Neutrophil (primary cell): ENCODE results near the gene MXRA7.
"Not testable (repeated sequence)": the region's sequence is repeated elsewhere in the genome, so short reads cannot be mapped to it uniquely, and the experiment has no call there.

Experiments
- H3K27ac ChIP-seq: fragments of 200-600 bp; sonication (generic); 2 replicates; pipeline ENCODE4 v1.5.1; 2016; ENCODE audit warnings: mild to moderate bottlenecking, moderate library complexity
- H3K27me3 ChIP-seq: fragments of 200-600 bp; sonication (generic); 2 replicates; pipeline ENCODE4 v1.6.0; 2016; ENCODE audit warnings: mild to moderate bottlenecking
- H3K36me3 ChIP-seq: fragments of 200-600 bp; sonication (generic); 2 replicates; pipeline ENCODE4 v1.5.1; 2017
- H3K4me1 ChIP-seq, 2 experiments: fragments of 200-600 bp in 1 of 2; sonication (generic) in 1 of 2; 1 replicate in 1 of 2; 2 replicates in 1 of 2; pipeline versions ENCODE4 v1.5.1 to v1.6.1; 2013 to 2016; ENCODE audit warnings: low read depth in 1 of 2, low read length in 1 of 2, mild to moderate bottlenecking in 1 of 2, moderate library complexity in 1 of 2; ENCODE audit not compliant: control insufficient read depth in 1 of 2, insufficient read depth in 1 of 2
- H3K4me3 ChIP-seq, 2 experiments: fragments of 200-600 bp in 1 of 2; sonication (generic) in 1 of 2; 1 replicate in 1 of 2; 2 replicates in 1 of 2; pipeline ENCODE4 v1.5.1; 2013 to 2016; ENCODE audit warnings: low read depth in 1 of 2, low read length in 1 of 2, mild to moderate bottlenecking in 1 of 2, moderate library complexity in 1 of 2
- H3K9me3 ChIP-seq: fragments of 200-600 bp; sonication (generic); 2 replicates; pipeline ENCODE4 v1.5.1; 2016
- TF ChIP-seq, protein P1 (sequence below): fragments of 200-600 bp; sonication (generic); IDR thresholded peaks from 2 replicates; pipeline ENCODE4 v1.5.1; 2016; ENCODE audit warnings: antibody characterized with exemption

The MXRA7 gene

DNA sequence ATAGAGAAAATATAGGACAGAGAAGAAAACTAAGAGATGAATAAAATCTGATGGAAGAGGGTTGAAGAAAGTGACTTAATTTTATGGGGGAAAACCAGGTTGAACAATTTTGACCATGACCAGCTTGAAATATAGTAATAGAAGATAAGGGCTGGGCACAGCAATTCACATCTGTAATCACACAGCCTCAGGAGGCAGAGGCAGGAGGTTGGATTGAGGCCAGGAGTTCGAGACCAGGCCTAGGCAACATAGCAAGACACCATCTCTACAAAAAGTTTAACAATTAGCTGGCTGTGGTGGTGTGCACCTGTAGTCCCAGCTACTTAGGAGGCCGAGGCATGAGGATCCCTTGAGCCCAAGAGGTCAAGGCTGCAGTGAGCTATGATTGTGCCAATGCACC, 8.7 kb downstream of the MXRA7 start:
- Histone ChIP-seq H3K36me3 (no peaks in the 10 kb centered on the region), H3K4me3 (no peak overlapping the region), H3K9me3 (no peaks in the 10 kb centered on the region), H3K4me1 (no peaks in the 10 kb centered on the region), H3K27ac (no peak overlapping the region), H3K27me3 (no peaks in the 10 kb centered on the region)
- TF ChIP-seq, protein P1, sequence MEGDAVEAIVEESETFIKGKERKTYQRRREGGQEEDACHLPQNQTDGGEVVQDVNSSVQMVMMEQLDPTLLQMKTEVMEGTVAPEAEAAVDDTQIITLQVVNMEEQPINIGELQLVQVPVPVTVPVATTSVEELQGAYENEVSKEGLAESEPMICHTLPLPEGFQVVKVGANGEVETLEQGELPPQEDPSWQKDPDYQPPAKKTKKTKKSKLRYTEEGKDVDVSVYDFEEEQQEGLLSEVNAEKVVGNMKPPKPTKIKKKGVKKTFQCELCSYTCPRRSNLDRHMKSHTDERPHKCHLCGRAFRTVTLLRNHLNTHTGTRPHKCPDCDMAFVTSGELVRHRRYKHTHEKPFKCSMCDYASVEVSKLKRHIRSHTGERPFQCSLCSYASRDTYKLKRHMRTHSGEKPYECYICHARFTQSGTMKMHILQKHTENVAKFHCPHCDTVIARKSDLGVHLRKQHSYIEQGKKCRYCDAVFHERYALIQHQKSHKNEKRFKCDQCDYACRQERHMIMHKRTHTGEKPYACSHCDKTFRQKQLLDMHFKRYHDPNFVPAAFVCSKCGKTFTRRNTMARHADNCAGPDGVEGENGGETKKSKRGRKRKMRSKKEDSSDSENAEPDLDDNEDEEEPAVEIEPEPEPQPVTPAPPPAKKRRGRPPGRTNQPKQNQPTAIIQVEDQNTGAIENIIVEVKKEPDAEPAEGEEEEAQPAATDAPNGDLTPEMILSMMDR, result no peak

DNA sequence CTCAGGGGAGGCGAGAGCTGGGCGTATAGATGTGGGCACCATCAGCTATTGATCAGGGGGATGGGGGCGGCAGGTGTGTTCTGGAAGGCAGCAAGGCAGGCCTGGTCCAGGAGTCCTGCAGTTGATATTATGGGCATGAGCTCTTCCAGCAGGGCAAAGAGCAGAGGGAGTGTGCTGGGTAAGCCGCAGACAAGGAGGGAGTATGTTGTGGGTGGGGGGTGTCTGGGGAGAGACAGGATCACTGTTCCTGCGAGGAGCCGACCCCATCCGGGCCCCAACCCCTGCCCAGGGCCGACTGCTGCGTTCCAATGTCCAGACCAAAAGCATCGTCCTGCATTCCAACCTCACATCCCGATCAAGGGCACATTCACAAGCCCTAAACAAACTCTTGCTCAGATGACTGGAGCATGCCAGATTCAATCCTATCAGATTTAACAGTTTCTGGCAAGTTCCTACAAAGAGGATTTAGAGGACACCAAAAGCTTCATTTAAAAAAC, 9.2 kb downstream of the MXRA7 start:
- no peaks in the 10 kb centered on the region for H3K36me3 ChIP-seq
- no peak overlapping the region for H3K27ac ChIP-seq
- no peak overlapping the region for H3K4me3 ChIP-seq
- no peaks in the 10 kb centered on the region for H3K27me3 ChIP-seq
- TF ChIP-seq, protein P1, result no peak
- no peaks in the 10 kb centered on the region for H3K9me3 ChIP-seq
- H3K4me1 ChIP-seq, result no peaks in the 10 kb centered on the region

DNA sequence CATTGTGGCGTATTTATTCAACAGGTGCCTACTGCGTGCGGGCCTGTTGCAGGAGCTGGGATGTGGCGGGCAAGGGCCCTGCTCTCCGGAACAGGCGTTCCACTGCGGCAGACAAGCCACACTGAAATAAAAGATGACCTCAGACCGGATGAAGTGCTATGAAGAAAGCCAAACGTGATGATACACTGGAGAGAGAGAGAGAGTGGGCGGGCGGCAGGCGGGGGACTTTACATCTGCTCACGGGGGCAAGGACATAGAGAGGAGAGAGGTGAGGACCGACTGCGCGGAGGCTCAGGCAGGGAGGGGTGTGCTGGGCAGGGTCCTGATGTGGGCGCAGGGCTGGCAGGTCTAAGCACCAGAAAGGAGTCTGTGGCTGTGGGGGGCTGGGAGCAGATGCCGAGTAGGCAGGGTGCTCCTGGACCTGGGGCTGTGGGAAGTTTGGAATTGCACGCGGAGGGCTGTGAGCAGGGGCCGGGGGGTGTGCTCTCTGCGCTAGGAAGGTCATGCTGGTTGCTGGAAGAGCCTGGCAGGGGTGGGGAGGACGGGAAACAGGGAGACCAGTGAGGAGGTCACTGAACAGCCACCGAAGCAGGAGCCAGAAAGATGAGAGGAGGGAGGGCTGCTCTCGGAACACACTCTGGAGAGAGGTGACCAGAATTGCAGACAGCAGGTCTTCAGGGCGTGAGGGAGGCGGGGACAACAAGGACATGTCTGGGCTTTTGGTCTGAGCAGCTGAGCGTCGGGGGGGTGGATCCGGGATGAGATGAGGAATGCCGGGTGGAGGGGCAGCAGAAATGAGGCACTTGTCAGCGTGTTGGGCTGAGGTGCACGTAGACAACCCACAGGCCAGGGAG, 9.9 kb downstream of the MXRA7 start:
- Histone ChIP-seq H3K9me3 (no peaks in the 10 kb centered on the region), H3K27me3 (no peaks in the 10 kb centered on the region), H3K27ac (no peak overlapping the region), H3K4me3 (no peak overlapping the region), H3K4me1 (no peaks in the 10 kb centered on the region), H3K36me3 (no peaks in the 10 kb centered on the region)
- TF ChIP-seq, protein P1, result no peak

DNA sequence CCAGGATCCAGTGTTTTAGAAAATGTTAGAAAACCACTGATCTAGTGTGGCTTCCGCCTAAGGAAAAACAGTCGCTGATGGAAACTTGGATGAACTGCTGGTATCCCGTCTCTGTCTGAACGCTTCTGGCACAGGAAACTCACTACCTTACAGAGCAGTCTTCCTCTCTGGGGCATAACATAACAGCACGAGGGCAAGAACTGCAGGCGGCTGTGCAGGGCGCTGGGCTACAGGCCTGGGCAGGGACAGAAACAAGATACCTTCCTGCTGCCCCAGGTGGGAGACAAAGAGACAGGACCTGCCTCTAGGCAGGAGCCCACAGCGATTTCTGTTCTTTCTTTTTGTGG, 10.5 kb downstream of the MXRA7 start:
- Histone ChIP-seq H3K9me3 (no peaks in the 10 kb centered on the region), H3K4me3 (no peak overlapping the region), H3K36me3 (no peaks in the 10 kb centered on the region), H3K27me3 (no peaks in the 10 kb centered on the region), H3K27ac (no peak overlapping the region), H3K4me1 (no peaks in the 10 kb centered on the region)
- TF ChIP-seq, protein P1, result no peak

DNA sequence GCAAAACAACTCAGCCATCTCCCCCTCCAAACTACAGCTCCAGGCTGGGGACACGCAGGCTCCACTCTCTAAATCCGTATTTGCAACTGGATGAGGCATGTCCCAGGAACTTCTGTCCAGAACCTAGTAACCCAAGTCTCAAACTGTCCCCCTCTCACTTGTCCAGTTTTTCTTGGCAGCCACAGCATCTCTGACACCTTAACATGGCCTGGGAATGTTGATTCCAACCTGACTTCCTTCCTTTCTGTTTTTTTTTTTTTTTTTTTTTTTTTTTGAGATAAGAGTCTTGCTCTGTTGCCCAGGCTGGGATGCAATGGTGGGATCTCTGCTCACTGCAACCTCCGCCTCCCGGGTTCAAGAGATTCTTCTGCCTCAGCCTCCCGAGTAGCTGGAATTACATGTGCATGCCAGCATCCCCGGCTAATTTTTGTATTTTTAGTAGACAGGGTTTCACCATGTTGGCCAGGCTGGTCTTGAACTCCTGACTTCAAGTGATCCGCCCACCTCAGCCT, 12.2 kb downstream of the MXRA7 start:
- H3K4me3 ChIP-seq, H3K9me3 ChIP-seq, H3K27me3 ChIP-seq, H3K4me1 ChIP-seq, H3K36me3 ChIP-seq, H3K27ac ChIP-seq: not testable (repeated sequence)

DNA sequence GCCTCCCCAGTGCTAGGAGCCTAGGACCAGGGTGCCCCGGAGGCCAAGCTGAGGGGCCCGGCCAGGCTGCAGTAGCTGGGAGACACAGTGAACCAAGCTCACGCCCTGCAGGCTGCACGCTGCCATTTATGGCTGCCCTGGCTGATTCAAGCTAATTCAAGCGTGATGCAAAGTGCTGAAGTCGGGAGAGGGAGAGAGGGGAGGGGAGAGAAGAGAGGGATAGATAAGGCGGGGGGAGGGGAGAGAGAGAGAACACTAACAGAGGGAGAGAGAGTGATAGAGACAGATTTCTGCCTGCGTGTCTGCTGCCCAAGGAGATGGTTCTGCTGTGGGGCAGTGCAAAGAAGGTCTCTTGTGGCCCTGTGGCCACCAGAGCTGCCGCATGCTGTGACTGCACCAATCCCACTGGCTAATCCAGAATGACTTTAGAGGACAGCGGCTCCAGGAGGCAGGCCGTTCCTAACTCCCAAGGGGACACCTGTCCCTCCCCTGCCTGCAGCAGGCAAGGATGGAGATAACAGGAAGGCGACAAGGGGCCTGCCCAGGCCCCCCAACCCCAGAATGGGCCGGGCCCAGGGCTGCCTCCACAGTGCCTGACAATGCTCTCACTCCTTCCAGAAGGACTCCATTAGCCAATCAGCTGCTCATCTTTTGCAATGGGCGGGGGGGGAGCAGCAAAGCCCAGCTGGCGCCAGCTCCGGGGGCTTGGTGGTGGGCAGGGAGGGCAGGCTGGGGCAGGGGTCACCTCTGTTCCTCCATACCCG, 12.9 kb downstream of the MXRA7 start:
- Histone ChIP-seq H3K27me3 (no peaks in the 10 kb centered on the region), H3K27ac (no peak overlapping the region)
- TF ChIP-seq, protein P1, result no peak

More for the DNA sequence above, 12.9 kb downstream of the MXRA7 start:
- no peaks in the 10 kb centered on the region for H3K36me3 ChIP-seq
- H3K4me3 ChIP-seq, result no peak overlapping the region
- no peaks in the 10 kb centered on the region for H3K9me3 ChIP-seq
- H3K4me1 ChIP-seq, result no peaks in the 10 kb centered on the region
